ENCODE results near the gene ING3.
"Not testable (repeated sequence)": the region's sequence is repeated elsewhere in the genome, so short reads cannot be mapped to it uniquely, and the experiment has no call there.

ING3 gene

GRCh38 chr7:120949998-120950538 is 509 bp upstream of the ING3 start:
- no peak for DNase-seq (ENCODE audit: low spot score)

GRCh38 chr7:120951309-120951699 is 727 bp downstream of the ING3 start:
- DNase-seq (ENCODE audit: low spot score), result no peak

- DNase-seq (ENCODE audit: low spot score), result no peak
Measured at GRCh38 chr7:120951826-120952225, 1.2 kb downstream of the ING3 start.

GRCh38 chr7:120955577-120956149 is 5.1 kb downstream of the ING3 start:
- DNase-seq (ENCODE audit: low spot score), result no peak

GRCh38 chr7:120959929-120960484 is 9.4 kb downstream of the ING3 start:
- DNase-seq (ENCODE audit: low spot score), result no peak

DNA sequence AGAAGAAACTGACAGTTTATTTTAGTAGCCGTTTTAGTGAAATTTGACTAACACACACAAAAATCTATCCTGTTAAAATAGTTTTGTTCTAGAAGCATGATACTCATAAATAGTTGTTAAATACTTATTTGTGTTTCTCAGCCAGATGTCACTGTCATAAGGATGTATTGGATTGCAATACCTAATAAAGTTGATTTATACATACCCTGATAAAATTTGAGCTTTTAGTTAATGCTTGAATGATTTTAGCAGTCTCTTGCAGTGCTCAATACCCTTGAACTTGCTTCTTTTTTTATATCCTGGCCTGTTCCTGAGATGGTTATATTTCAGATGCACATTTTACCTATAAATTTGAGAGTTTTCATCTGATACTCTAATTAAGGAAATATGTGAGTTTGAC is 10.1 kb downstream of the ING3 start:
- no peak for DNase-seq (ENCODE audit: low spot score)

GRCh38 chr7:120961638-120962173 is 11.1 kb downstream of the ING3 start:
- DNase-seq (ENCODE audit: low spot score), result no peak

DNA sequence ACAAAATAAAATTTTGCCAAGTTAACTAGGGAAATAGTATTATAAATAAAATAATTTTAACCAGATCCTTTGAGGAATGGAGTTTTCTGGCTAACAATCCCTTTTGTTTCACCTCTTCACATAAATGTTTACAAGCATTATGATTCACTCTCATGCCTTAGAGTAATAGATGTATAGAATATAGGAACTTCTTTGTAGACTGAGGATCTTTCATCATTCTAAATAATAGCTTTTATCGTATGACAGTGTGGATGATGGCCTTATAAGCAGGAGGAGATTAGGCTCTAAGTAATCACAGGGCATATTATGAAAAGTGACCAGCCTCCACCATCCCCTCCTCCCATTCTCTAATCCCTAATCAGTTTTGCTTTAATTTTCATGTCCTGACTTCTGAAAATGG is 13.5 kb downstream of the ING3 start:
- no peak for DNase-seq (ENCODE audit: low spot score)

DNA sequence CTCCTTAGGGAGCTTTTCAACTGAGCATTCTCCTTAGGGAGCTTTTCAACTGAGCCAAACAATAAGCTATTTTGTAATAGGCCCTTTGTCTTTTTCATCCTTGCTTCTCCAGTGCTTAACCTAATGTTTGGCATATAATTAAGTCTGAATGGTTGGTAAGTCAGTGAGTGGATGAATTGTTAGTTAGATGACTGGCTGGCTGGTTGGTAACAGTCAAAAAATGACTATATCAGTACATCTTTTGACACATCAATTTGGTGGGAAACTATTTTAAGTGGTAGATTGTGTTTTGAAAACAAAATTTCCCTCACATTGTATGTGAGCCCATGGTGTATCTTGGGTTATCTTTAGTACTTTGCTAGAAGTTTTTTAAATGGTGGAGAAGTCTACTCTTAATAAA is 16.4 kb downstream of the ING3 start:
- no peak for DNase-seq (ENCODE audit: low spot score)

- no peak for DNase-seq (ENCODE audit: low spot score)
Measured at GRCh38 chr7:120973849-120974248, 23.3 kb downstream of the ING3 start.

DNA sequence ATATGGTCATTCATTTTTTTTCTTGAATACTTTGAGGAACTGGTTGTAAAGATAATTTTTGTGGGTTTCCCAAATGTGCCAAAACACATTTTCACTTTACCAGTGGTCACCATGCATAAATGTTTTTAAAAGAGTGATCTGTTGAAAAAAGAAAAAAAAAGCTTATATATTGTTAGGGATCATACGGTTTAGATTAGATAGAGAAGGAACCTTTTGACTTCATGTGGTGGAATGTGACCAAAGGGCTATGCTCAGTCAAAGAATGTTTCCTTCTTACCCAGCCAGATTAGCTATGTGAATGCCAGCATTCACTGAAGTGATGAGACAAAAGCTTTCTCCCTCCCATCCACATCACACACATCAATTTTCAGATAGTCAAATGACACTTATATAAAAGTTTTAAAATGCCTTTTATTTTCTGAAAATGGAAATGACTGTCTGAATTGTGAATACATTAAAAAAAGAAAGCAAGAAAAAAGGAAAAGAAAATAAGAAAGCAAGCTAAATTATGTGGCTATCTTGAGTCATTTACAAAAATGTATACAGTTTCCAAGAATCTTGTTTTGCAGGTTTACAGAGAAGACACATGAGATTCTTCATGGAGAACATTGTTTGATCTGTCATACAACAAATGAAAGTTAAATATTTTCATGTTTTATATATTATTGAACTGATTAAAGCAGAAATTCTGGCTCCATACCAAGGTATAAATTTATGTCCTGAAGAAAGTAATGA is 29.4 kb downstream of the ING3 start:
- no peak for DNase-seq (ENCODE audit: low spot score)

GRCh38 chr7:120981117-120981516 is 30.5 kb downstream of the ING3 start:
- no peak for DNase-seq (ENCODE audit: low spot score)

- DNase-seq (ENCODE audit: low spot score), result no peak
Measured at GRCh38 chr7:120981888-120982615, 31.5 kb downstream of the ING3 start.

DNA sequence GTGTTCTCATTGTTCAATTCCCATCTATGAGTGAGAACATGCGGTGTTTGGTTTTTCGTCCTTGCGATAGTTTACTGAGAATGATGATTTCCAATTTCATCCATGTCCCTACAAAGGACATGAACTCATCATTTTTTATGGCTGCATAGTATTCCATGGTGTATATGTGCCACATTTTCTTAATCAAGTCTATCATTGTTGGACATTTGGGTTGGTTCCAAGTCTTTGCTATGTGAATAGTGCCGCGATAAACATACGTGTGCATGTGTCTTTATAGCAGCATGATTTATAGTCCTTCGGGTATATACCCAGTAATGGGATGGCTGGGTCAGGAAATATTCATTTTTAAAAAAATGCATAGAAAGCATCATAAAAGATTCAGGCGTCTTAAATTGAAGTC is 33.0 kb downstream of the ING3 start:
- DNase-seq (ENCODE audit: low spot score), result not testable (repeated sequence)

- DNase-seq (ENCODE audit: low spot score), result no peak
Measured at GRCh38 chr7:120984406-120984805, 33.8 kb downstream of the ING3 start.

GRCh38 chr7:120985130-120985758 is 34.7 kb downstream of the ING3 start:
- peak; percentile 40 for DNase-seq (ENCODE audit: low spot score)

GRCh38 chr7:120985839-120986238 is 35.3 kb downstream of the ING3 start:
- DNase-seq (ENCODE audit: low spot score), result no peak

GRCh38 chr7:120986650-120987049 is 36.1 kb downstream of the ING3 start:
- no peak for DNase-seq (ENCODE audit: low spot score)

DNA sequence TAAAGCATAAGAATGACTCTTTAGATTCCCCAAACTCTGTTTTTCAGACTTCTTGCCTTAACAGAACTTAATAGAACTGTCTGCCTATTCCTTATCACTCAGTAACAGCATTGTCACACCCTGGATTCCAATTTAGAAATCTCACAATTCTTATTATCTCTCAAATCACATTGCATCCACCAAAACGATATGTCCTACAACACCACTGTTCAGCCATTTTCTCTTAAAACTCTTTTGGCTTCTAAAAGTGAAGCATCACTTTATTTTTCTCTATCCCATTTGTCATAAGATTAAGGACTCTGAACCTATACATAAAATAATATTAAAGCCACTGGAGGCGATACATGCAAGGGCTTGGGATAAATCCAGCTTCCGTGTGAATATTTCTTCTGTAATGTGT is 36.7 kb downstream of the ING3 start:
- DNase-seq (ENCODE audit: low spot score), result no peak

DNA sequence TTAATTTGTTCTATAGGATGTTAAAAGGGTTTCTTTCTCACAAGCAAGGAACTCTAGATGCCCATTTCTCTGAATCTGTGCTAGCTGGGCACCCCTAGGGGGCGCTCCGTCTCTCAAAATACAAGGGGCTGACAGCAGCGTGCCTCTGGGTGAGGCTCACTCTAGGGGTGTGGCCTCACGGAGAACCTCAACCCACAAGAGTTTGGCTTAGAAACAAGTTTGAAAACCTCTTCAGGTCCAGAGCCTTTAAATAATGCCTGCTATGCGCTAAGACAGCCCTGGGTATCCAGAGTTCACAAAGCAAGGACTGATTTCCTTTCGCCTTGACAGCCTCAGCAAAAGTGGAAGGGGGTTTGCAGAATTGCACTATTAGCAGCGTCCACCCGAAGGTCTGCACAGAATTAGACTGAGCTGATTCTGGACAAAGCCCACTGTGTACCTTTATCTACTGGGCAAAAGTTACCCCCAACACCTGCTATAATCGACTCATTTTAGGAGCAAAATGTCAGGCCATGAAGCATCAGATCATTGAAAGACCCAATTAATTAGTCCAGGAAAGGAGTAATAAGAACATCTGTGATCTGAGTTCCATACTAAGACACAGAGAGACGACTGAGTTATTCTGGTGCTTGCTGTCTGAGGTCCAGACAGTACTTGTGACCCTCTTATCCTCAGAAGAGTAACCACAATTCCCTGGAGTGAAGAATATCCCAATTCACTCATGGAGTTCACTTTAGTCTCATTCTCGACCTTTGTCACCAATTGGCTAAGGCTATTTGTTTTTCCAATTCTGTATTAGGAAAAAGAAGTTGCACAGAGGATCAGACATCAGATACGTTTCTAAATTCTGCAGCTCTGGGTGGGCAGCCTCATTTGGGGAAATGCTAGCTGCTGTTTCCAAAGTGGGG is 37.4 kb downstream of the ING3 start:
- peak; percentile 95 for DNase-seq (ENCODE audit: low spot score)

Measured in hematopoietic multipotent progenitor cell treated with erythropoietin and hydrocortisone succinate and interleukin-3 and kit ligand, for 17 days (in vitro differentiated cells).